ENCODE data around the gene UTP20. TPM values are rescaled to one million over a fixed set of nuclear protein-coding genes. Genes with fewer than 3 reads are reported as not detected.

UTP20 gene
- total RNA-seq, 4 donors from 2014 or later, result 9.3 to 12.6 (median 10.7) TPM

DNA sequence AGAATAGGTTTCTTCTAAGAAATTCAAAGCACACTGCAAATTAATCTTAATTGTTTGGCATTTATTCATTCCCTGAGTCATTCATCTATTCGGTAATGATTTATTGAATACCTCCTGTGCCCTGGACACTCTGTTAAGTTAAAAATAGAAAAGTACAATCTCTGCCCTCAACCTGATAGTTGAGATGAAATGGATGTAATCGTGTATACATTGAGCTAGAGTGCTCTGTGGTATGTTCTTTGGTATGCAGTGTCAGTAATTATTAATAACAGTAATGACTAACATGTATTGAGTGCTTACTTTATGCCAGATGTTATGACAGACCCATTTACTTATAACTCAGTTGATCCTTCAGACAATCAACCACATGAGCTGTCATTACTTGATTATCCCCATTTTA lies 47.6 kb downstream of the UTP20 start:
- intact Hi-C loops (cut with DNase I), result no loop called here
- Histone ChIP-seq H3K4me3 (no peak overlapping the region), H3K9me3 (no peaks in the 10 kb centered on the region), H3K4me1 (no peaks in the 10 kb centered on the region), H3K27me3 (no peaks in the 10 kb centered on the region), H3K36me3 (peaks cover 31 to 69% (median 49%) of the 10 kb centered on the region in 4 donors), H3K27ac (replicated peaks in 1 of 4) (no peak overlapping the region)
- TF ChIP-seq EP300 (IDR thresholded peaks at IDR 0.05) (no peak), POLR2AphosphoS5 (IDR thresholded peaks at IDR 0.05) (no peak), POLR2A (IDR thresholded peaks at IDR 0.05; ENCODE audit: low read depth) (no peak)
- TF ChIP-seq, protein P1, sequence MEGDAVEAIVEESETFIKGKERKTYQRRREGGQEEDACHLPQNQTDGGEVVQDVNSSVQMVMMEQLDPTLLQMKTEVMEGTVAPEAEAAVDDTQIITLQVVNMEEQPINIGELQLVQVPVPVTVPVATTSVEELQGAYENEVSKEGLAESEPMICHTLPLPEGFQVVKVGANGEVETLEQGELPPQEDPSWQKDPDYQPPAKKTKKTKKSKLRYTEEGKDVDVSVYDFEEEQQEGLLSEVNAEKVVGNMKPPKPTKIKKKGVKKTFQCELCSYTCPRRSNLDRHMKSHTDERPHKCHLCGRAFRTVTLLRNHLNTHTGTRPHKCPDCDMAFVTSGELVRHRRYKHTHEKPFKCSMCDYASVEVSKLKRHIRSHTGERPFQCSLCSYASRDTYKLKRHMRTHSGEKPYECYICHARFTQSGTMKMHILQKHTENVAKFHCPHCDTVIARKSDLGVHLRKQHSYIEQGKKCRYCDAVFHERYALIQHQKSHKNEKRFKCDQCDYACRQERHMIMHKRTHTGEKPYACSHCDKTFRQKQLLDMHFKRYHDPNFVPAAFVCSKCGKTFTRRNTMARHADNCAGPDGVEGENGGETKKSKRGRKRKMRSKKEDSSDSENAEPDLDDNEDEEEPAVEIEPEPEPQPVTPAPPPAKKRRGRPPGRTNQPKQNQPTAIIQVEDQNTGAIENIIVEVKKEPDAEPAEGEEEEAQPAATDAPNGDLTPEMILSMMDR (IDR thresholded peaks at IDR 0.05), result no peak
- WGBS, result 65% methylated on average over 2 of the region's 2 CpGs
- DNase-seq (ENCODE audit: extremely low spot score), result no peak

- H3K36me3 ChIP-seq, result peaks cover 31 to 74% (median 58%) of the 10 kb centered on the region in 4 donors
- no peaks in the 10 kb centered on the region for H3K9me3 ChIP-seq
- no peak for DNase-seq (ENCODE audit: extremely low spot score)
- no peak overlapping the region for H3K27ac ChIP-seq (replicated peaks in 1 of 4)
- H3K4me3 ChIP-seq, result no peak overlapping the region
- H3K4me1 ChIP-seq, result no peaks in the 10 kb centered on the region
- no peaks in the 10 kb centered on the region for H3K27me3 ChIP-seq
- 96% methylated on average over 3 of the region's 3 CpGs for WGBS
- intact Hi-C loops (cut with DNase I), result no loop called here
- TF ChIP-seq POLR2A (IDR thresholded peaks at IDR 0.05; ENCODE audit: low read depth) (no peak), POLR2AphosphoS5 (IDR thresholded peaks at IDR 0.05) (no peak), EP300 (IDR thresholded peaks at IDR 0.05) (no peak)
- TF ChIP-seq, protein P1 (IDR thresholded peaks at IDR 0.05), result no peak
Measured at GRCh38 chr12:101328917-101329316, 49.0 kb downstream of the UTP20 start.

DNA sequence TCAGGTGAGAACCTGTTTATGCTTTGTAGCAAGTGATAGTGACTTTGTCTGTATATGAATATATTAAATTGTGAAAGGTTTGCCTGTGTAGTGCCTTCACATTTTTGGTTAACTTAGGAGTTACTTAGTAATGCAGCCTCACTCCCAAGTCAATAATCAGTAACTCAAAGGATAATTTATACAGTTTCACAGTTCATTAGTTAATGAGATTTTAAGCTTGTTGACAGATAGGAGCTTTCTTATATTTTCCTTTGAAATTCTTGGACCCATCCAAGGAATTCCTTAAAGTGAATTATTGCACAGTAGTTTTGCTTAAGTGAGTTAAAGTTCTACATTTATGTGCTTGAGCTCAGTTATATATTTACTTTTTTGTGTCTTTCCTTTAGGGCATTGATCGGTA lies 50.7 kb downstream of the UTP20 start:
- no peaks in the 10 kb centered on the region for H3K27me3 ChIP-seq
- no peaks in the 10 kb centered on the region for H3K4me1 ChIP-seq
- no peak overlapping the region for H3K4me3 ChIP-seq
- H3K36me3 ChIP-seq, result peaks cover 31 to 78% (median 59%) of the 10 kb centered on the region in 4 donors
- TF ChIP-seq, protein P1 (IDR thresholded peaks at IDR 0.05), result no peak
- TF ChIP-seq POLR2A (IDR thresholded peaks at IDR 0.05; ENCODE audit: low read depth), result no peak
- intact Hi-C loops (cut with DNase I), result no loop called here
- WGBS, result 51% methylated on average over 1 of the region's 1 CpG
- no peaks in the 10 kb centered on the region for H3K9me3 ChIP-seq
- no peak overlapping the region for H3K27ac ChIP-seq (replicated peaks in 1 of 4)
- no peak for DNase-seq (ENCODE audit: extremely low spot score)

DNA sequence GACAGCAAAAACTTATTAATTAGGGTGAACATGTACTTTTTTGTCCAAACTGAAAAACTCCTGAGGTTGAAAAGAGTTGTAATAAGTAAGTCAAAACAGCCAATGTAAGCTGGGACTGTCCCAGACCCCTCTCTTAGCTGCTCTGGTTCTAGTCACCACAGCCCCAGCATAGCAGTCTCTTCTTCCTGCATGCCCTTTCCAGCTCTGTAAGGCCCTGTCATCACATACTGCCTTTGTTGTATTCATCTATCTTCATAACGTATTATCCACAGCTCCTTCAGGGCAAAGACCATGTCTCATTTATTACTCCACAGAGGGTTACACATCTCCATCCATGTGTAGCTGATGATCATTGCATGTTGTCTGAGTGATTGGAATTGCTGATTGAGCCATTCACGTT lies 56.5 kb downstream of the UTP20 start:
- intact Hi-C loops (cut with DNase I), result no loop called here
- TF ChIP-seq POLR2AphosphoS5 (IDR thresholded peaks at IDR 0.05) (no peak), POLR2A (IDR thresholded peaks at IDR 0.05; ENCODE audit: low read depth) (no peak)
- TF ChIP-seq, protein P1 (IDR thresholded peaks at IDR 0.05), result no peak
- Histone ChIP-seq H3K36me3 (peaks cover 22 to 75% (median 54%) of the 10 kb centered on the region in 4 donors), H3K4me1 (no peaks in the 10 kb centered on the region), H3K4me3 (no peak overlapping the region), H3K27me3 (no peaks in the 10 kb centered on the region), H3K27ac (replicated peaks in 1 of 4) (no peak overlapping the region), H3K9me3 (no peaks in the 10 kb centered on the region)
- WGBS, result 91% methylated on average over 2 of the region's 2 CpGs
- DNase-seq (ENCODE audit: extremely low spot score), result no peak

DNA sequence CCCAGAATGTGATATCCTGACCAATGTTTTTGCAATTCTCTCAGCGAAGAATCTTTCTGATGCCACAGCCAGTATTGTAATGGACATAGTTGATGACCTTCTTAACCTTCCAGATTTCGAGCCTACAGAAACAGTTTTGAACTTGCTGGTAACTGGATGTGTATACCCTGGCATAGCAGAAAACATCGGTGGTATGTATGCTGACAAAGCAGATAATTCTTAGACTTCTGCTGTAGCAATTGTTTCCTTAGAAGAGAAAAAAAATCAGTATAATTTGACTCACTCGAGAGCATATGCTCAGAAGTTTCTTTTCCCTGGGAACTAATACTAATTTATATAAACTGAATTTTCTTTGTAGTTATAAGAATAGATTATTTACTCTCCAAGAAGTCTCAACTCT lies 58.2 kb downstream of the UTP20 start:
- H3K9me3 ChIP-seq, result no peaks in the 10 kb centered on the region
- intact Hi-C loops (cut with DNase I), result no loop called here
- no peaks in the 10 kb centered on the region for H3K4me1 ChIP-seq
- no peak for DNase-seq (ENCODE audit: extremely low spot score)
- H3K4me3 ChIP-seq, result no peak overlapping the region
- H3K27ac ChIP-seq (replicated peaks in 1 of 4), result no peak overlapping the region
- 91% methylated on average over 4 of the region's 4 CpGs for WGBS
- TF ChIP-seq, protein P1 (IDR thresholded peaks at IDR 0.05), result no peak
- TF ChIP-seq POLR2AphosphoS5 (IDR thresholded peaks at IDR 0.05) (no peak), POLR2A (IDR thresholded peaks at IDR 0.05; ENCODE audit: low read depth) (no peak), EP300 (IDR thresholded peaks at IDR 0.05) (no peak)
- no peaks in the 10 kb centered on the region for H3K27me3 ChIP-seq
- H3K36me3 ChIP-seq, result peaks cover 38 to 85% (median 63%) of the 10 kb centered on the region in 4 donors
